ENCODE results near the gene ARNT2.
"Not testable (repeated sequence)": the region's sequence is repeated elsewhere in the genome, so short reads cannot be mapped to it uniquely, and the experiment has no call there.

The ARNT2 gene

DNA sequence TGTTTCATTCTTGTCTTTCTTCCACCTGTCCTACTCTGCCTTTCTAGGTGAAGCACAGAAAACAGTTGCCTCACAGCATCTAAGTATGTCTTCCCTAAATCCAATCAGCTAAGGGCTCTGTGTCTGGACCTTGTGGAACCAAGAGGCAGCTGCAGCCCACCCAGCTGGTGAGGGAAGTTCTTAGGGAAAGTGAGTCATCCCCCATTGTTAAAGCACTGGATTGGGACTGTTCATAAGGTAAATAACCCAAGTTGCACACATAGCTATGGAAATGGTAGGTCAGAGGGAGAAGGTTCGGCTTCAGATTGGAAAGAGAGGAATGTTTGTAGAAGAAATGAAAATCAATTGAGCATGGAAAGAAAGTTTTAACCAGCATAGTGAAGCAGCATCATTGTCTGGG lies 18.0 kb upstream of the ARNT2 start:
- no peak for TF ChIP-seq EZH2 (optimal IDR thresholded peaks at IDR 0.05; ENCODE audit: low read depth, low read length)
- TF ChIP-seq, protein P1, sequence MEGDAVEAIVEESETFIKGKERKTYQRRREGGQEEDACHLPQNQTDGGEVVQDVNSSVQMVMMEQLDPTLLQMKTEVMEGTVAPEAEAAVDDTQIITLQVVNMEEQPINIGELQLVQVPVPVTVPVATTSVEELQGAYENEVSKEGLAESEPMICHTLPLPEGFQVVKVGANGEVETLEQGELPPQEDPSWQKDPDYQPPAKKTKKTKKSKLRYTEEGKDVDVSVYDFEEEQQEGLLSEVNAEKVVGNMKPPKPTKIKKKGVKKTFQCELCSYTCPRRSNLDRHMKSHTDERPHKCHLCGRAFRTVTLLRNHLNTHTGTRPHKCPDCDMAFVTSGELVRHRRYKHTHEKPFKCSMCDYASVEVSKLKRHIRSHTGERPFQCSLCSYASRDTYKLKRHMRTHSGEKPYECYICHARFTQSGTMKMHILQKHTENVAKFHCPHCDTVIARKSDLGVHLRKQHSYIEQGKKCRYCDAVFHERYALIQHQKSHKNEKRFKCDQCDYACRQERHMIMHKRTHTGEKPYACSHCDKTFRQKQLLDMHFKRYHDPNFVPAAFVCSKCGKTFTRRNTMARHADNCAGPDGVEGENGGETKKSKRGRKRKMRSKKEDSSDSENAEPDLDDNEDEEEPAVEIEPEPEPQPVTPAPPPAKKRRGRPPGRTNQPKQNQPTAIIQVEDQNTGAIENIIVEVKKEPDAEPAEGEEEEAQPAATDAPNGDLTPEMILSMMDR (IDR thresholded peaks at IDR 0.05; ENCODE audit: low read length) = no peak
- no peak for TF ChIP-seq EZH2phosphoT487 (IDR thresholded peaks at IDR 0.05; ENCODE audit: low read length)
- no peak overlapping the region for H3K27ac ChIP-seq (ENCODE audit: low read length)
- H3K36me3 ChIP-seq (replicated peaks; ENCODE audit: insufficient read depth, low read length) = no peaks in the 10 kb centered on the region
- H3K4me2 ChIP-seq (ENCODE audit: low read depth, low read length) = no peak overlapping the region
- H2AFZ ChIP-seq (ENCODE audit: low read length) = no peak overlapping the region
- no peaks in the 10 kb centered on the region for H3K9me3 ChIP-seq (replicated peaks; ENCODE audit: insufficient read depth, low read length)
- H3F3A ChIP-seq (ENCODE audit: insufficient read depth, low read length) = no peaks in the 10 kb centered on the region
- H3K9ac ChIP-seq (ENCODE audit: low read length) = no peak overlapping the region
- H3K4me3 ChIP-seq (ENCODE audit: low read length) = no peak overlapping the region
- no peak for DNase-seq
- H3K4me1 ChIP-seq (ENCODE audit: low read length) = no peaks in the 10 kb centered on the region
- H4K20me1 ChIP-seq (ENCODE audit: insufficient read depth, low read length) = no peaks in the 10 kb centered on the region
- H3K9me2 ChIP-seq (replicated peaks; ENCODE audit: insufficient read depth, low read length) = no peaks in the 10 kb centered on the region
- no peaks in the 10 kb centered on the region for H3K79me2 ChIP-seq (ENCODE audit: low read length)
- no peaks in the 10 kb centered on the region for H3K27me3 ChIP-seq (replicated peaks; ENCODE audit: insufficient read depth, low read length)

DNA sequence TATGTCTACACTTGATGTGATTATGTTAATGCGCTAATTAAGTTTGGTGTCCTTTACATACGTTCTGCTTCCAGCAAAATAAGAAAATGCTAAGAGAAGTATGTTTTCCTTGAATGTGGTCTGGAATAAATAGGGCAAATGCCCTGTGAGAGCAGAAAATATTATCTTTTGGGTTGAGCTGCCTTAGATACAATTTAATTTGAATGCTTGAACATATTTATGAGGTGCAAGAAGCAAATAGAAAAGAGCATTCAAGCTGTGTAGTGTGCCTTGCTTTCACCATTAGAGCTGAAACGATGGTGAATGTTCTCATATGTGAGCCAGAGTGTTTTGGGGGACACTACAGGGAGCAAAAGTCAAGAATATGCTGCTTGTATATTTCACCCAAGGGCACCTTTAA lies 15.9 kb upstream of the ARNT2 start:
- no peaks in the 10 kb centered on the region for H3K4me1 ChIP-seq (ENCODE audit: low read length)
- DNase-seq = no peak

DNA sequence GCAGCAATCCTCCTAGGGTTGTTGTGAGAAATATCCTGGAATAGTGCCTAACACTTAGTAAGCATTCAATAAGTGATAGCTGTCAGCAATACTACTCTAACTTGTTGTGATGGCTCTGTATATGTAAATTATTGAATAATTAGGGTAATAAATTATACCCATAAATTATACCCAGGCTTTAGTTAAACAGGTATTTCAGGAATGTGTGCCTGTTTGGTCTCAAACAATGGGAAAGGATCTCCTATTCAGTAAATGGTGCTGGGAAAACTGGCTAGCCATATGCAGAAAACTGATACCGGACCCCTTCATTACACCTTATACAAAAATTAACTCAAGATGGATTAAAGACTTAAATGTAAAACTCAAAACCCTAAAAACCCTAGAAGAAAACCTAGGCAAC lies 14.8 kb upstream of the ARNT2 start:
- Histone ChIP-seq H3K9me3 (replicated peaks; ENCODE audit: insufficient read depth, low read length) (no peaks in the 10 kb centered on the region), H3K4me3 (ENCODE audit: low read length) (no peak overlapping the region), H3K27me3 (replicated peaks; ENCODE audit: insufficient read depth, low read length) (no peaks in the 10 kb centered on the region)

More for the DNA sequence above, 15.9 kb upstream of the ARNT2 start:
- Histone ChIP-seq H3F3A (ENCODE audit: insufficient read depth, low read length) (no peaks in the 10 kb centered on the region), H2AFZ (ENCODE audit: low read length) (no peak overlapping the region), H3K36me3 (replicated peaks; ENCODE audit: insufficient read depth, low read length) (no peaks in the 10 kb centered on the region), H3K27ac (ENCODE audit: low read length) (no peak overlapping the region), H3K4me3 (ENCODE audit: low read length) (no peak overlapping the region), H3K9me3 (replicated peaks; ENCODE audit: insufficient read depth, low read length) (no peaks in the 10 kb centered on the region), H3K27me3 (replicated peaks; ENCODE audit: insufficient read depth, low read length) (no peaks in the 10 kb centered on the region), H3K4me2 (ENCODE audit: low read depth, low read length) (no peak overlapping the region), H3K9ac (ENCODE audit: low read length) (no peak overlapping the region), H3K79me2 (ENCODE audit: low read length) (no peaks in the 10 kb centered on the region), H3K9me2 (replicated peaks; ENCODE audit: insufficient read depth, low read length) (no peaks in the 10 kb centered on the region), H4K20me1 (ENCODE audit: insufficient read depth, low read length) (no peaks in the 10 kb centered on the region)
- TF ChIP-seq, protein P1 (IDR thresholded peaks at IDR 0.05; ENCODE audit: low read length) = no peak
- no peak for TF ChIP-seq EZH2 (optimal IDR thresholded peaks at IDR 0.05; ENCODE audit: low read depth, low read length)
- no peak for TF ChIP-seq EZH2phosphoT487 (IDR thresholded peaks at IDR 0.05; ENCODE audit: low read length)

DNA sequence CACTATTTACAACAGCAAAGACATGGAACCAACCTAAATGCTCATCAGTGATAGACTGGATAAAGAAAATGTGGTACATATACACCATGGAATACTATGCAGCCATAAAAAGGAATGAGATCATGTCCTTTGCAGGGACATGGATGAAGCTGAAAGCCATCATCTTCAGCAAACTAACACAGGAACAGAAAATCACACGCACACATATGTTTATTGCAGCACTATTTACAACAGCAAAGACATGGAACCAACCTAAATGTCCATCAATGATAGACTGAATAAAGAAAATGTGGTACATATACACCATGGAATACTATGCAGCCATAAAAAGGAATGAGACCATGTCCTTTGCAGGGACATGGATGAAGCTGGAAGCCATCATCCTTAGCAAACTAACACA lies 13.2 kb upstream of the ARNT2 start:
- H3K79me2 ChIP-seq (ENCODE audit: low read length); H3K9ac ChIP-seq (ENCODE audit: low read length); H3K4me2 ChIP-seq (ENCODE audit: low read depth, low read length); H2AFZ ChIP-seq (ENCODE audit: low read length); H3K27ac ChIP-seq (ENCODE audit: low read length); H3K9me3 ChIP-seq (replicated peaks; ENCODE audit: insufficient read depth, low read length); H3K4me3 ChIP-seq (ENCODE audit: low read length); H3K36me3 ChIP-seq (replicated peaks; ENCODE audit: insufficient read depth, low read length); H3F3A ChIP-seq (ENCODE audit: insufficient read depth, low read length); H3K9me2 ChIP-seq (replicated peaks; ENCODE audit: insufficient read depth, low read length); H3K27me3 ChIP-seq (replicated peaks; ENCODE audit: insufficient read depth, low read length); DNase-seq; H3K4me1 ChIP-seq (ENCODE audit: low read length); H4K20me1 ChIP-seq (ENCODE audit: insufficient read depth, low read length): not testable (repeated sequence)

More for the DNA sequence above, 14.8 kb upstream of the ARNT2 start:
- Histone ChIP-seq H3K4me2 (ENCODE audit: low read depth, low read length) (no peak overlapping the region), H3K27ac (ENCODE audit: low read length) (no peak overlapping the region), H3K9me2 (replicated peaks; ENCODE audit: insufficient read depth, low read length) (no peaks in the 10 kb centered on the region), H3K9ac (ENCODE audit: low read length) (no peak overlapping the region), H3F3A (ENCODE audit: insufficient read depth, low read length) (no peaks in the 10 kb centered on the region), H2AFZ (ENCODE audit: low read length) (no peak overlapping the region), H3K36me3 (replicated peaks; ENCODE audit: insufficient read depth, low read length) (no peaks in the 10 kb centered on the region), H4K20me1 (ENCODE audit: insufficient read depth, low read length) (no peaks in the 10 kb centered on the region), H3K79me2 (ENCODE audit: low read length) (no peaks in the 10 kb centered on the region), H3K4me1 (ENCODE audit: low read length) (no peaks in the 10 kb centered on the region)
- DNase-seq = no peak
- TF ChIP-seq, protein P1 (IDR thresholded peaks at IDR 0.05; ENCODE audit: low read length) = no peak
- no peak for TF ChIP-seq EZH2 (optimal IDR thresholded peaks at IDR 0.05; ENCODE audit: low read depth, low read length)
- TF ChIP-seq EZH2phosphoT487 (IDR thresholded peaks at IDR 0.05; ENCODE audit: low read length) = no peak
